ENCODE measurements around the gene FBXL22.

FBXL22 gene

GRCh38 chr15:63595688-63596087 is 1.5 kb upstream of the FBXL22 start:
- H3K4me1 ChIP-seq (ENCODE audit: control insufficient read depth, insufficient read depth, low read length): peaks cover 20% of the 10 kb centered on the region
- H3K27me3 ChIP-seq (ENCODE audit: control insufficient read depth, insufficient read depth, low read length): no peaks in the 10 kb centered on the region
- no peak overlapping the region for H3K4me3 ChIP-seq (ENCODE audit: low read length)

GRCh38 chr15:63596676-63597037 is 530 bp upstream of the FBXL22 start:
- H3K36me3 ChIP-seq (ENCODE audit: insufficient read depth, low read length): peaks cover 22% of the 10 kb centered on the region
- H3K4me1 ChIP-seq (ENCODE audit: control insufficient read depth, insufficient read depth, low read length): peaks cover 20% of the 10 kb centered on the region
- no peaks in the 10 kb centered on the region for H3K27me3 ChIP-seq (ENCODE audit: control insufficient read depth, insufficient read depth, low read length)
- no peaks in the 10 kb centered on the region for H3K9me3 ChIP-seq (replicated peaks; ENCODE audit: low read length)
- H3K9ac ChIP-seq (ENCODE audit: low read depth, low read length): no peak overlapping the region
- no peak overlapping the region for H3K4me3 ChIP-seq (ENCODE audit: low read length)
- H3K4me2 ChIP-seq (ENCODE audit: low read length): peak overlapping the region; percentile 15

More at GRCh38 chr15:63595688-63596087, 1.5 kb upstream of the FBXL22 start:
- Histone ChIP-seq H3K9ac (ENCODE audit: low read depth, low read length) (no peak overlapping the region), H3K9me3 (replicated peaks; ENCODE audit: low read length) (no peaks in the 10 kb centered on the region), H3K4me2 (ENCODE audit: low read length) (no peak overlapping the region), H3K36me3 (ENCODE audit: insufficient read depth, low read length) (peaks cover 31% of the 10 kb centered on the region)

DNA sequence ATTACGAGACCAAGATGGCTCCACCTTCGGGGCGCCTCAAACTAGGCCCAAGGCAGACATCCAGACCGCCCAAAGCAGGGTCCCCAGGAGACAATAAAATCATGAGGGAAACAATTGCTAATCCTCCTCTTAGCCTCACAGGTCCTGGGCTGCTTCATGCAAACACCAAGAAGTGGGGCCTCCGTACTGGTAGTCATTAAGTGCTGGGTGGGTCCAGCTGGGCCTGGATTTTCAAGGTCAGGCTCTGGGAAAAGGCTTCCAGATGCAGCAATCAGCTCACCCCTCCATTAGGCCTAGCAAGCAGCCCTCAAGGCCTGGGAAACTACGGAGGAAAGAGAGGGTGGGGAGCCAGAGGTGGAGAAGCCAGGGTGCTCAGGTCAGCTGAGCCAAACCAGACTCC is 634 bp downstream of the FBXL22 start:
- Histone ChIP-seq H3K4me2 (ENCODE audit: low read length) (no peak overlapping the region), H3K9ac (ENCODE audit: low read depth, low read length) (no peak overlapping the region), H3K9me3 (replicated peaks; ENCODE audit: low read length) (no peaks in the 10 kb centered on the region), H3K4me1 (ENCODE audit: control insufficient read depth, insufficient read depth, low read length) (peaks cover 24% of the 10 kb centered on the region), H3K36me3 (ENCODE audit: insufficient read depth, low read length) (peaks cover 20% of the 10 kb centered on the region), H3K27me3 (ENCODE audit: control insufficient read depth, insufficient read depth, low read length) (no peaks in the 10 kb centered on the region), H3K4me3 (ENCODE audit: low read length) (no peak overlapping the region)

DNA sequence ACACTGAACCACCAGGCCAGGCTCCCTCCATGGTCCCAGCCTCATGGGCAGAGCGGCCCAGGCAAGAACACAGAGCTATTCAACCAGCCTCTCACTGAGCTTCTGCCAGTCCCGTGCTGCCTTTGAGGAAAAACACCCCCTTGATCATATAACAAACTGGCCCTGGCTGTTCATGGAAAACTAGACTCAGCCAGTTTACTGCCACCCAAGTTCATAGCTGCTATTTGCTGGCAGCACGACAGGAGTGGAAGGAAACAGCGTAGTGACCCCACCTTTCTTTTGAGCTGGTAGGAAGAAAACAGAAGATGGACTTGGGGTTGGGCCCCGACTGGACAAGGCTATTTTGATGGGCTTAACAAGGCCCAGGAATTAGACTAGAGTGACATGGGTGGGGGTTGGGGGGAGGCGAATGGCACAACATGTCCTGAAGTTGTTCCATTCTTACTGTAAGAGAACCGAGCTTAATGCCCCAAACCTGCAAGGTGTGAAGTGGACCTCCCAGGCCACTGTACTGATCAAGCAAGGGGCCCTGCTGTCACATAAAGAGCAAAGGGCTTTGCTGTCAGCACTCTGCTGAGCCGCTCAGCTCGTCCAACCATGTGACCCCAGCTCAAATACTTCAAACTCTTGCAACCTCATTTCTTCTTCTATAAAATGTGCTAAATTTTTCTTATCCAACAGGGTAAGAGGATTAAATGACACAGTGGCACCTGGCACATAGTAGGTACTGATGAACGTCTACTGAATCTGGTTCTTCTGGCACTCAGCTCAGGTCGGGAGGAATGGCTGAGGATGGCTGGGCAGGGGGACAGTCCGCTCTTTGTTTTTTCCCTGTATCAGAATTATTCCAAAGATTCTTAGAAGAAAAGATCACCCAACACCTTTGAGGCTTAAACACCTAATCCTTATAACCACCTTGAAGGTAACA is 1.6 kb downstream of the FBXL22 start:
- Histone ChIP-seq H3K9ac (ENCODE audit: low read depth, low read length) (no peak overlapping the region), H3K9me3 (replicated peaks; ENCODE audit: low read length) (no peaks in the 10 kb centered on the region), H3K4me3 (ENCODE audit: low read length) (no peak overlapping the region), H3K4me1 (ENCODE audit: control insufficient read depth, insufficient read depth, low read length) (peaks cover 24% of the 10 kb centered on the region), H3K27me3 (ENCODE audit: control insufficient read depth, insufficient read depth, low read length) (no peaks in the 10 kb centered on the region), H3K4me2 (ENCODE audit: low read length) (no peak overlapping the region), H3K36me3 (ENCODE audit: insufficient read depth, low read length) (peaks cover 12% of the 10 kb centered on the region)

DNA sequence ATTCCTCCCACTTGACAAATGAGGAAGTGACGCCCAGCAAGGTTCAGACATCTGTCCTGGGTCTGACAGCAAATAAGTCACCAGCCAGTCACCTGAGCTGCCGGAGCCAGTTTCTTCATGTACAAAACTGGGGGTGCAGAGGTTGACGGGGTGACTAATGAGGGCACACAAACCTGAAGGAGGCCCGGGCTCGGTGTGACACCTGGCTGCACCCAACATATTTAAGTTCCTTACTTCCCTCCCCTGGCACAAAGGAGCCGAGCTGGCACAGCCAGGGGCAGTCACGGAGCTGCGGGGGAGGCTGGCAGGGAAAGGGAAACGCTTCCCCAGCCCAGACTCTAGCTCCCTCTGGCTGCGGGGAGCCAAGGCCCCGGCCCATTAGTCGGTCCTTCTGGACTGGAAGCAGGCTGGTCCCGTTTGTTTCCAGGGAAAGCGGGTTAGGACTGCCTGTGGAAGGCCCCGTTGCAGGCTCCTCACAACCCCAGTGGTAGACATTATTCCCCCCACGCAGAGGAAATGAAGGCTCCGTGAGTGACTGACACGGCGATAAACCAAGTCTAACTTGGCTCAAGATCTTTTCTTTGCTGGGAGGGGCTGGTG is 2.3 kb downstream of the FBXL22 start:
- H3K27me3 ChIP-seq (ENCODE audit: control insufficient read depth, insufficient read depth, low read length): no peaks in the 10 kb centered on the region
- H3K4me2 ChIP-seq (ENCODE audit: low read length): peak overlapping the region; percentile 95
- no peaks in the 10 kb centered on the region for H3K9me3 ChIP-seq (replicated peaks; ENCODE audit: low read length)
- H3K4me3 ChIP-seq (ENCODE audit: low read length): peak overlapping the region; percentile 78
- peaks cover 24% of the 10 kb centered on the region for H3K4me1 ChIP-seq (ENCODE audit: control insufficient read depth, insufficient read depth, low read length)
- peaks cover 4% of the 10 kb centered on the region for H3K36me3 ChIP-seq (ENCODE audit: insufficient read depth, low read length)
- H3K9ac ChIP-seq (ENCODE audit: low read depth, low read length): peak overlapping the region; percentile 71

GRCh38 chr15:63600001-63600615 is 2.9 kb downstream of the FBXL22 start:
- Histone ChIP-seq H3K9me3 (replicated peaks; ENCODE audit: low read length) (no peaks in the 10 kb centered on the region), H3K4me2 (ENCODE audit: low read length) (peak overlapping the region; percentile 95), H3K9ac (ENCODE audit: low read depth, low read length) (peak overlapping the region; percentile 71), H3K27me3 (ENCODE audit: control insufficient read depth, insufficient read depth, low read length) (no peaks in the 10 kb centered on the region), H3K4me3 (ENCODE audit: low read length) (peak overlapping the region; percentile 78), H3K4me1 (ENCODE audit: control insufficient read depth, insufficient read depth, low read length) (peaks cover 24% of the 10 kb centered on the region), H3K36me3 (ENCODE audit: insufficient read depth, low read length) (no peaks in the 10 kb centered on the region)

- Histone ChIP-seq H3K9me3 (replicated peaks; ENCODE audit: low read length) (no peaks in the 10 kb centered on the region), H3K4me1 (ENCODE audit: control insufficient read depth, insufficient read depth, low read length) (peaks cover 24% of the 10 kb centered on the region), H3K4me2 (ENCODE audit: low read length) (peak overlapping the region; percentile 95), H3K36me3 (ENCODE audit: insufficient read depth, low read length) (no peaks in the 10 kb centered on the region), H3K4me3 (ENCODE audit: low read length) (peak overlapping the region; percentile 78), H3K27me3 (ENCODE audit: control insufficient read depth, insufficient read depth, low read length) (no peaks in the 10 kb centered on the region), H3K9ac (ENCODE audit: low read depth, low read length) (peak overlapping the region; percentile 85)
These were observed 3.4 kb downstream of the FBXL22 start for GRCh38 chr15:63600616-63601025.

DNA sequence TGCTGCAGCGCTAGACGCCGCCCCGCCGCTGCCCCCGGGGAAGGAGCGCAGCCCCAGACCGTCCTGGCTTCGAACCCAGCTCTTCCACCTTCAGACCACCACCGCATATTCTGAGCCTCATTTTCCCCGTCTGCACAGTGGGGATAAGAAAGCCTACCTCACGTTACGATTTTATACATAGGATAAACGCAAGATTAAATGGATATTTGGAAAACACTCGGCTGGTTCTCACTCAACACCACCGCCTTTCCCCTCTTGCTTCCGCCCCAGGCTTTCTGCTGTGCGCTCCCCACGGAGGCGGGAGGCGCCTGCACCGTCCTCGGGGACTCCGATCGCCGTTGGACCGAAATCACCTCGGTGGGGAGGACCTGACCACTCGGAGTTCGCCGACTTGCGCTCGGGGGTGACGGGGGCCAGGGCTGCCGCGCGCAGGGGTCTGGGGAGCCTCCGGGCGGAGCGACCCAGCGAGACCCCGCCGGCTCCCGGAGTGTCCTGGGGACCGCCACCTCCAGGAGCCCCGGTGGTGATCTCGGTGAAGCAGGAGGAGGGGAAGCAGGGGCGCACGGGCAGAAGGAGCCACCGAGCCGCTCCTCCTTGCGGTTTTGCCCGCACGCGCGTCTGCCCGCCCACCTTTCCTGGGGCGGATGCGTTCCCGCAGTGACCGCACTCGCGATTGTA is 4.0 kb downstream of the FBXL22 start:
- Histone ChIP-seq H3K36me3 (ENCODE audit: insufficient read depth, low read length) (no peaks in the 10 kb centered on the region), H3K4me1 (ENCODE audit: control insufficient read depth, insufficient read depth, low read length) (peaks cover 24% of the 10 kb centered on the region), H3K27me3 (ENCODE audit: control insufficient read depth, insufficient read depth, low read length) (no peaks in the 10 kb centered on the region), H3K9me3 (replicated peaks; ENCODE audit: low read length) (no peaks in the 10 kb centered on the region), H3K4me2 (ENCODE audit: low read length) (peak overlapping the region; percentile 95), H3K4me3 (ENCODE audit: low read length) (peak overlapping the region; percentile 78), H3K9ac (ENCODE audit: low read depth, low read length) (peak overlapping the region; percentile 85)

DNA sequence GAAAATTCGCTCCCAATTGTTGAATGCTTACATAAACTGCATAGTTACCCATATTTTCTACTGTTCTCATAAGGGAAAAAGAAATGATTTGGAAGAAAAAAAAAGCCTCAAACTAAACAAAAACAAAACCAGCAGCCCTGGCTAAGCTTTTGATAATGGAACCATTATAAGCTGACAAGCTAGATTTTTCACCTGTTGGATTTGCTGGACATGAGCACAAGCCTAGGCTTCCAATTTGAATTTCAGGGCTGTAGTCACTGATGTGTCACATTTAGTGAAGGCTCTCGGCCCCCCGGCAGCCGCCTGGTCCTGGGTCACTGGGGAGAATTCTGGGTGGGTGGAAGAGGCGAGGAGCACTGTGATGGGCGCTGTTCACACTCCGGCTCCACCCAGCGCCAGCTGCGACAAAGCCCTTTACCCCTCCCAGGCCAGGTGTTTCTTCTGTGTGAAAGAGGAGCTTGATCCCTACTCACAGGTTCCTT is 4.6 kb downstream of the FBXL22 start:
- no peaks in the 10 kb centered on the region for H3K9me3 ChIP-seq (replicated peaks; ENCODE audit: low read length)
- no peaks in the 10 kb centered on the region for H3K36me3 ChIP-seq (ENCODE audit: insufficient read depth, low read length)
- peaks cover 24% of the 10 kb centered on the region for H3K4me1 ChIP-seq (ENCODE audit: control insufficient read depth, insufficient read depth, low read length)
- peak overlapping the region; percentile 85 for H3K9ac ChIP-seq (ENCODE audit: low read depth, low read length)
- H3K4me3 ChIP-seq (ENCODE audit: low read length): peak overlapping the region; percentile 78
- no peaks in the 10 kb centered on the region for H3K27me3 ChIP-seq (ENCODE audit: control insufficient read depth, insufficient read depth, low read length)
- peak overlapping the region; percentile 95 for H3K4me2 ChIP-seq (ENCODE audit: low read length)

DNA sequence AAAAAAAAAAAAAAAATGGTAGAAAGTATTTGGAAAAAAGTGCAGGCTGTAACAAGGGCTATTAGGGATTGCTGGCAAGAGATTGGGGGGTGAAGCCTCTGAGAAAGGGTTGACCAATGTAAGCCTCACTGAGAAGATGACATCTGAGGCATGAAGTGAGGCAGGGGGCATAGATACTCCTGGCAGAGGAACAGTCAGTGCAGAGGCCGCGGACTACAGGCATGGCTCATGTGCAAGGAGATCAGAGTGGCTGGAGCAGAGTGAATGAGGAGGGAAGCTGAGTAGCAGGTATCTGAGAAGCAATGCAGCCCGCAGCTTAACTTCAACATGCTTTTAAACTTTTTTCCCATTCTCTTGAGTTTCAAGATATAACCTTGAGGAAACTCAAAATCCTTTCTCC is 5.4 kb downstream of the FBXL22 start:
- H3K9me3 ChIP-seq (replicated peaks; ENCODE audit: low read length): no peaks in the 10 kb centered on the region
- H3K36me3 ChIP-seq (ENCODE audit: insufficient read depth, low read length): no peaks in the 10 kb centered on the region
- H3K9ac ChIP-seq (ENCODE audit: low read depth, low read length): no peak overlapping the region
- H3K4me3 ChIP-seq (ENCODE audit: low read length): no peak overlapping the region
- no peaks in the 10 kb centered on the region for H3K27me3 ChIP-seq (ENCODE audit: control insufficient read depth, insufficient read depth, low read length)
- H3K4me1 ChIP-seq (ENCODE audit: control insufficient read depth, insufficient read depth, low read length): peaks cover 19% of the 10 kb centered on the region
- no peak overlapping the region for H3K4me2 ChIP-seq (ENCODE audit: low read length)

GRCh38 chr15:63603516-63603915 is 6.3 kb downstream of the FBXL22 start:
- Histone ChIP-seq H3K27me3 (ENCODE audit: control insufficient read depth, insufficient read depth, low read length) (no peaks in the 10 kb centered on the region), H3K9ac (ENCODE audit: low read depth, low read length) (no peak overlapping the region), H3K9me3 (replicated peaks; ENCODE audit: low read length) (no peaks in the 10 kb centered on the region), H3K4me3 (ENCODE audit: low read length) (no peak overlapping the region), H3K36me3 (ENCODE audit: insufficient read depth, low read length) (peaks cover 7% of the 10 kb centered on the region), H3K4me1 (ENCODE audit: control insufficient read depth, insufficient read depth, low read length) (peaks cover 19% of the 10 kb centered on the region), H3K4me2 (ENCODE audit: low read length) (no peak overlapping the region)
